WTC11 (cell line): ENCODE data around the gene MYO9A. TPM values are rescaled to one million over a fixed set of nuclear protein-coding genes. Genes with fewer than 3 reads are reported as not detected.

Source experiments
- ATAC-seq: fragments of 200-7000 bp; cut with Tn5 transposase; 2 replicates; pipeline ENCODE4 v1.10.0; 2021; ENCODE audit warnings: mild to moderate bottlenecking, moderate library complexity
- CTCF ChIA-PET: fragments of 300-600 bp; sonication (Branson Sonifier 250); formaldehyde crosslinking; loops from one replicate; lab custom pipeline; 2021; ENCODE audit warnings: antibody characterized with exemption; lab: Charles Lee
- POLR2A ChIA-PET: fragments of 350-600 bp; sonication (Branson Sonifier 250); formaldehyde crosslinking; loops from one replicate; lab custom pipeline; 2021; ENCODE audit warnings: antibody characterized with exemption; lab: Charles Lee
- DNase-seq: peaks from one replicate; pipeline ENCODE4 v3.0.0; 2021; ENCODE audit warnings: low spot score
- H3K27ac Mint-ChIP-seq: 2 replicates; pipeline ENCODE4 v1.8.0; 2021; ENCODE audit warnings: mixed read lengths
- H3K27me3 Mint-ChIP-seq: 2 replicates; pipeline ENCODE4 v1.8.0; 2021; ENCODE audit warnings: low read depth, mild to moderate bottlenecking, moderate library complexity, mixed read lengths
- H3K36me3 Mint-ChIP-seq: 2 replicates; pipeline ENCODE4 v1.8.0; 2021; ENCODE audit warnings: mixed read lengths
- H3K4me1 Mint-ChIP-seq: 2 replicates; pipeline ENCODE4 v1.8.0; 2022; ENCODE audit warnings: mixed read lengths
- H3K4me3 Mint-ChIP-seq: 2 replicates; pipeline ENCODE4 v1.8.0; 2021; ENCODE audit warnings: mild to moderate bottlenecking, moderate library complexity, mixed read lengths
- H3K9me3 Mint-ChIP-seq: 2 replicates; pipeline ENCODE4 v1.8.0; 2021; ENCODE audit warnings: mixed read lengths
- ATF2 ChIP-seq: sonication (generic); formaldehyde crosslinking; IDR thresholded peaks from 2 replicates; pipeline ENCODE4 v1.8.1; 2022; ENCODE audit warnings: low read depth, missing genetic modification reagents, borderline replicate concordance
- CTCF ChIP-seq: fragments of 200-600 bp; IDR thresholded peaks from 2 replicates; pipeline ENCODE4 v1.8.0; 2022; ENCODE audit warnings: antibody characterized with exemption
- FOXP4 ChIP-seq: sonication (generic); formaldehyde crosslinking; IDR thresholded peaks from 2 replicates; pipeline ENCODE4 v1.8.0; 2022; ENCODE audit warnings: mild to moderate bottlenecking, missing genetic modification reagents
- GTF2I ChIP-seq: fragments of 250-450 bp; sonication (Bioruptor Pico); conservative IDR thresholded peaks from 2 replicates; pipeline ENCODE4 v1.4.0; 2021; ENCODE audit warnings: mild to moderate bottlenecking
- HMGA2 ChIP-seq: fragments of 250-450 bp; sonication (Bioruptor Pico); IDR thresholded peaks from 2 replicates; pipeline ENCODE4 v1.4.0; 2021; ENCODE audit warnings: mild to moderate bottlenecking, moderate library complexity
- IRF2 ChIP-seq: sonication (generic); formaldehyde crosslinking; IDR thresholded peaks from 2 replicates; pipeline ENCODE4 v1.8.0; 2022; ENCODE audit warnings: low read depth, missing genetic modification reagents, borderline replicate concordance
- MAX ChIP-seq: sonication (generic); formaldehyde crosslinking; IDR thresholded peaks from 2 replicates; pipeline ENCODE4 v1.8.0; 2022; ENCODE audit warnings: mild to moderate bottlenecking, missing genetic modification reagents
- NFATC4 ChIP-seq: fragments of 250-450 bp; sonication (Bioruptor Pico); IDR thresholded peaks from 2 replicates; pipeline ENCODE4 v1.9.0; 2021; ENCODE audit warnings: mild to moderate bottlenecking
- NFYB ChIP-seq: sonication (generic); formaldehyde crosslinking; conservative IDR thresholded peaks from 2 replicates; pipeline ENCODE4 v1.8.0; 2022; ENCODE audit warnings: low read depth, missing genetic modification reagents
- SMAD3 ChIP-seq: sonication (generic); formaldehyde crosslinking; IDR thresholded peaks from 2 replicates; pipeline ENCODE4 v1.8.0; 2022; ENCODE audit warnings: missing genetic modification reagents, mild to moderate bottlenecking, borderline replicate concordance
- TEAD4 ChIP-seq: sonication (generic); formaldehyde crosslinking; IDR thresholded peaks from 2 replicates; pipeline ENCODE4 v1.8.0; 2022; ENCODE audit warnings: mild to moderate bottlenecking, missing genetic modification reagents
- TP53 ChIP-seq: sonication (generic); formaldehyde crosslinking; IDR thresholded peaks from 2 replicates; pipeline ENCODE4 v1.8.1; 2023; ENCODE audit warnings: mild to moderate bottlenecking, missing genetic modification reagents
- USF2 ChIP-seq: sonication (generic); formaldehyde crosslinking; IDR thresholded peaks from 2 replicates; pipeline ENCODE4 v1.8.1; 2023; ENCODE audit warnings: mild to moderate bottlenecking, missing genetic modification reagents, moderate library complexity
- ZSCAN18 ChIP-seq: fragments of 250-450 bp; sonication (Bioruptor Pico); IDR thresholded peaks from 2 replicates; pipeline ENCODE4 v2.1.2; 2022; ENCODE audit warnings: mild to moderate bottlenecking, moderate library complexity
- total RNA-seq: library from RNA; stranded (reverse); gene quantifications from 3 replicates; pipeline ENCODE4 v1.2.3, GENCODE V29; 2021

The MYO9A gene
- total RNA-seq, 1 experiment from 2014 or later: 23.5 TPM

- CTCF ChIA-PET: interaction anchor here (0.6 to 4.3 kb wide), 7 partner anchors 24 to 380 kb away, joined by 3 to 30 read pairs (median 6); no protein-coding TSS in a partner anchor
- DNase-seq: no peak
- ATAC-seq: no peak
- no peaks in the 10 kb centered on the region for H3K36me3 Mint-ChIP-seq
- no peak overlapping the region for H3K27ac Mint-ChIP-seq
- no peak for TF ChIP-seq IRF2 (CRISPR knock-in tag)
- TF ChIP-seq ATF2 (CRISPR knock-in tag): no peak
- no peak for TF ChIP-seq TEAD4
- no peak for TF ChIP-seq NFATC4 (CRISPR knock-in tag)
- no peak overlapping the region for H3K4me3 Mint-ChIP-seq
- peaks cover 50% of the 10 kb centered on the region for H3K4me1 Mint-ChIP-seq
- POLR2A ChIA-PET: no interaction called here
- no peaks in the 10 kb centered on the region for H3K9me3 Mint-ChIP-seq
- peaks cover 2% of the 10 kb centered on the region; the same call in 1 of the 2 replicates for H3K27me3 Mint-ChIP-seq
Observed at GRCh38 chr15:71804226-71804625, 313.7 kb downstream of the MYO9A start.

- ChIA-PET POLR2A (no interaction called here), CTCF (interaction anchor here (0.6 to 4.5 kb wide), 20 partner anchors 19 to 564 kb away, joined by 3 to 43 read pairs (median 3); no protein-coding TSS in a partner anchor)
- DNase-seq: peak; percentile 88
- H3K9me3 Mint-ChIP-seq: no peaks in the 10 kb centered on the region
- no peaks in the 10 kb centered on the region for H3K36me3 Mint-ChIP-seq
- TF ChIP-seq USF2 (CRISPR knock-in tag) (peak; percentile 56), CTCF (peak; percentile 83), MAX (CRISPR knock-in tag) (0 out of 2 replicates have a peak, but pooled peaks have one; percentile 48), ZSCAN18 (CRISPR knock-in tag) (no peak), HMGA2 (CRISPR knock-in tag) (no peak), GTF2I (no peak), TP53 (CRISPR knock-in tag) (no peak), SMAD3 (CRISPR knock-in tag) (no peak)
- peaks cover 2% of the 10 kb centered on the region; the same call in 1 of the 2 replicates for H3K27me3 Mint-ChIP-seq
- H3K27ac Mint-ChIP-seq: 0 out of 2 replicates have a peak overlapping the region, but pooled peaks have one; percentile 29
- no peak overlapping the region for H3K4me3 Mint-ChIP-seq
- peaks cover 42% of the 10 kb centered on the region for H3K4me1 Mint-ChIP-seq
- ATAC-seq: peak; percentile 54
Observed at GRCh38 chr15:71802770-71803169, 315.2 kb downstream of the MYO9A start.

GRCh38 chr15:71801935-71802655, 315.9 kb downstream of the MYO9A start:
- TF ChIP-seq FOXP4 (CRISPR knock-in tag): no peak
- peak; percentile 43; the same call in 1 of the 2 replicates for TF ChIP-seq NFYB (CRISPR knock-in tag)
- TF ChIP-seq, all 79 proteins: peak for 1

More at GRCh38 chr15:71801935-71802655, 315.9 kb downstream of the MYO9A start:
- H3K4me3 Mint-ChIP-seq: no peak overlapping the region
- no peak overlapping the region for H3K27ac Mint-ChIP-seq
- ATAC-seq (no peak), DNase-seq (no peak)
- POLR2A ChIA-PET: no interaction called here
- CTCF ChIA-PET: interaction anchor here (0.6 to 4.5 kb wide), 18 partner anchors 10 to 416 kb away, joined by 3 to 43 read pairs (median 4); no protein-coding TSS in a partner anchor
- no peaks in the 10 kb centered on the region for H3K9me3 Mint-ChIP-seq
- H3K4me1 Mint-ChIP-seq: peaks cover 35% of the 10 kb centered on the region
- peaks cover 2% of the 10 kb centered on the region; the same call in 1 of the 2 replicates for H3K27me3 Mint-ChIP-seq
- no peaks in the 10 kb centered on the region for H3K36me3 Mint-ChIP-seq
